ENCODE results near the gene TENM4. TPM values are rescaled to one million over a fixed set of nuclear protein-coding genes. Genes with fewer than 3 reads are reported as not detected.

TENM4 gene
- total RNA-seq, 1 donor from 2014 or later = 0.21 TPM

DNA sequence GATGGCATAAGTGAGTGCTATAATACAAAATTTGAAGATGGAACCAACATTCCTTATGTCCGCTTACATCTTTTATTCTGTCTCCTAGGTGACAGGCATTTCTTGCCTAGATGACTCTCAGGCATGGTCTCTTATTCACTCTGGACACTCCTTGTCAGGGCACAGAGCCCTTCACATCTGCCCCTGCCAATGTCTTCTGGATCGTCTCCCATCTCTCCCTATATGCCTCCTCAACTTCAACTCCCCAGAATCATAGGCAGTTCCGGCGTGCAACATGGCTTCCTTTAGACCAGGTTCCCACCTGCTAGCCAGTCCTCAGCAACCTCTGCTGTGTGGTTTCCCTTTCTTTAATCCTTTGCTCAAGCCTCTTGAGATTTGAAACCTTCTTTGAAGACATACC lies 300.9 kb downstream of the TENM4 start:
- no peak for DNase-seq (ENCODE audit: low read depth)

DNA sequence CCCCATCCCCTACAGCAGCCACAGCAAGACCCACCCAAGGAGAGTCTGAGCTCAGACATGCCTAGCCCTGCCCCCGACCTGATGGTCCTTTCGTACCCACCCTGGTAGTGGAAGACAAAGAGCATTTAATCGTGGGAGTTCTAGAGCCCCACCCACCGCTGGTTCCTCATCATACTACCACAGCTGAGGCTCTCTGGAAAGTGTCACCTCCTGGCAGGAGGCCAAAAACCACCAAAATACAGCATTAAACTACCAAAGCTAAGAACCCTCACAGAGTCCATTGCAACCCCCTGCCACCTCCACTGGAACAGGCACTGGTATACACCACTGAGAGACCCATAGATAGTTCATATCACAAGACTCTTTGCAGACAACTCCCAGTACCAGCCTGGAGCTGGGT lies 311.1 kb downstream of the TENM4 start:
- DNase-seq (ENCODE audit: low read depth) = no peak

DNA sequence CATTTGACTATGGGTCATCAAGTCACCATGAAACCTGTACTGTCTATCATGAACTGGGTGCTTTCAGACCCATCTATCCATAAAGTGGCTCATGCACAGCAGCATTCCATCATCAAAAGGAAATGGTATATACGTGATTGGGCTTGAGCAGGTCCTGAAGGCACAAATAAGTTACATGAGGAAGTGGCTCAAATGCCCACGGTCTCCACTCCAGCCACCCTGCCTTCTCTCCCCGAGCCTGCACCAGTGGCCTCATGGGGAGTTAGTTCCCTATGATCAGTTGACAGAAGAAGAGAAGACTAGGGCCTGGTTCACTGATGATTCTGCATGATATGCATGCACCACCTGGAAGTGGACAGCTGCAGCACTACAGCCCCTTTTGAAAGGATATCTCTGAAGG lies 312.5 kb downstream of the TENM4 start:
- no peak for DNase-seq (ENCODE audit: low read depth)

DNA sequence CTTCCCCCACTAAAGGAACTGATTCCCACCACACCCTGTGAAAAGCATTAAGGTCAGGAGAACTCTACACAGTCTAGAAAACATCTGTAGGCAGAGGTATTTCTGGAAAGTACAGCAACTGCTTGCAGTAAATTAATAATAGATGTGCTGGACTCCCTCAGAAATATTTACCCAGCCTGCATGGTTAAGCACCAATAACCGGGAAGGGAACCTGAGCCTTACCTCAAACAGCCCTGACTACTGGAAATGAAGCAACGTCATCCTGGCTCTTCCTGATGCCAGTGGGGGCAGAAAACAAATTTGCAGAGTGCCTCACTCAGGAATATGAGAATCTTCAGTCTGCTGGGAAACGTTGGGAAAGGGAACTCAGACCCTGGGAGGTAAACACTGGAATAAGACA lies 318.1 kb downstream of the TENM4 start:
- no peak for DNase-seq (ENCODE audit: low read depth)

DNA sequence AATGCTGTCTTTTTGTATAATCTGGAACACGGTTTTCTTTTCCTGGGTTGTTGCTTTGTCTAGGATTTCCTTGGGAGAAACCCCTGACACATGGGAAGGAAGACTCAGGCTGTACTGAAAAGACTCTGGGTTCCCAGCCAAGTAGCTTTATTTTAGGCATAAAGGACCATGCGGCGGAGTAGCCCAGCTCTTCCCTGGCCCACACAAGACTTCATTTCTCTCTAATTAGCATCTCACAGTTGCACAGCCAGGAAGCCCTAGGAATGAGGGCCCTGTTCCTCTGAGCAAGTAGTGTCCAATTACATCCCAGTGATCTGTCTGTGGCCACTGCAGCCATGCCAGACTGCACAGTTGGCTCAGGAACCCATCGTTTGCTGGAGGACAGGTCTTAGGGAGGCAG lies 319.5 kb downstream of the TENM4 start:
- peak; percentile 26 for DNase-seq (ENCODE audit: low read depth)

DNA sequence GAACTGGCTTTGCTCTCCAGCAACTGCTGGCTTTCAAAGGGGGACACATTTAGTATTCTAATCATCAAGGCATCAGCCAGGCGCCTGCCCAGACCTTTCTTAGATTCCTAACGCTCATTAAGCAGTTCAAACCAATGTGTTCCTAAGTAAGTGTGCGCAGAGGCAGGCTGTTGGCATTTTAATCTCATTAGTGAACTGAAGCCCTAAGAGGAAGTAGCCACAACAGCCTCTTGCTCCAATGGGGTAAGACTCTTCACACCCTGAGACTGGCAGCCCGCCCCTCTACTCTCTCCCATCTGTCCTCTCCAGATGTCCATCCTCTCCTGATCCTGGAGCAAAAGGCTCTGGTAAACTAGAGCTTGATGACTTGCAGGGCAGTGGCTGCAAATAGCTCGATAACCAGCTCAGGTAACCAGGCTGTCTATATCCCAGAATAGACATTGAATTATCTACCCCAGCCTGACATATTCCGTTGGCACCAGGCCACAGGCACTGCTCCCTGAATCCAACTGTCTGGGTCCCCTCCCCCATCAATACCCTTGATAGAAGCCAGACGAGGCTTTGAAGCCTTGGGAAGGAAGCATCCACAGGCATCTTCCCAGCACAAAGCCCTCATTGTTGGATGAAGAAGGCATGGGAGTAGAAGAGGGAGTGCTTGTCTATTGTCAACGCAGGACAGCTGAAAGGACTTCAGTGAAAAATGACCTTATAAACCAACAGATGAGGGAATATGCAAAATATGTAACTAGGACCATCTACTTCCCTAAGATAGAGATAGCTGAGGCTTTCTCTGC lies 321.1 kb downstream of the TENM4 start:
- peak; percentile 1 for DNase-seq (ENCODE audit: low read depth)

DNA sequence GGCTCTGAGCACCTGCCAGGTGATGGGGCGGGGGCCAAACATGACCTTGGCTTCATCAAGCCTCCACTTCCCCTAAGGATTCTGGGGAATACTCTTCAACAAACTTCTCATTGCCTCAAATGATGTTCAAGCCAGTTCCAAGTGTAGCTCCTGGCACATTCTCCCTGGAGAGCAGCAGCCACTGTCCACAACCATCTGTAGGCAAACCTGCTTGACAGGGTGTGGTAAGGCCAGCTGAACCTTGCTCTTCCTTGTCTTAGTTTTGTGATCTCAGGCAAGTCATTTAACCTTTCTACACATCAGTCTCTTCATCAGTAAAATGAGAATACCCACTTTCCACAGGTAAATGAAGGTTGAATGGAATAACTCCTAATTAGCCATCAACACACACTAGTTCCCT lies 323.3 kb downstream of the TENM4 start:
- no peak for DNase-seq (ENCODE audit: low read depth)

DNA sequence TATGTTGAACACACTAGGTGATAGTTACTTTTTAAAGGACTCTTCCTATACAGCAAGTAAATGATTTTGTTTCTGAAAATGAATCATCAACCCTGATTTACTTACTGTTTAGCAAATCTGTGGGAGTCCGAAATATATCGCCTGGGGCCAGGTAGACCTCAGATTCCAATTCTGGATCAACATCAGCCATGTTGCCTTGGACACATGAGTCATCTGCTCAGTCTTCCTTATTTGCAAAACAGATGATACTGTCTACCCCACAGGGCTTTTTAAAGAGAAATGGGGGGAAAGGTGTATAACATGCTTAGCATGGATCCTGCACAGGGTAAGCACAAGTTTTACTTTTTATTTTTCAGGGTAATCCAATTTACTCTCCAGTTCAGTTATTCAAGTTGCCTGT lies 324.2 kb downstream of the TENM4 start:
- DNase-seq (ENCODE audit: low read depth) = no peak

DNA sequence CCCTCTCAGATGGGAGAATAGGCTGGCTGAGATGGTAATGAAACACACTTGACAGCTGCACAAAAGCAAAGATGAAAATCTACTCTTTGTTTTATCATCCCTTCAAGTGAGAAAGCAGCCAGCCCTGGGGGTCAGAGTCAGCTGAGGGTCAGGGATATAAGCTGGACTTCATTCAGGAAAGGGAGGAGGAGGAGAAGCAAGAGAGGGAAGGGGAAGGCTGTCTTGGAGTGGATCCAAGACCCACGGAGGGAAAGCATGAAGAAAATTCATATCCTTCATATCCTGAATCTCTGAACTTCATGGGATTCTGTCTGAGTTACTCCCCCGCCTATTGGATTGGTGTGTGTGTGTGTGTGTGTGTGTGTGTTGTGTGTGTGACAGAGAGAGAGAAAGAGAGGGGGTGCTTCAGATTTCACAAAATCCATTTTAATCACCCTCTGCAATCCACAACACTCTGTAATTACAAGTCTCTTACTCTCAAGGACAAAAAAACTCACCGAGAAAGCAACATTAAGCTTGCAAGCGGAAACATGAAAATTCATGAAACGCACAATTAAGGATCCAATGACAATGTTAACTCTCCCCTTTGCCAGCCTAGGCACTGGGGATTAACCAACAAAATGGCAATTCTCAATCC lies 327.7 kb downstream of the TENM4 start:
- no peak for DNase-seq (ENCODE audit: low read depth)

DNA sequence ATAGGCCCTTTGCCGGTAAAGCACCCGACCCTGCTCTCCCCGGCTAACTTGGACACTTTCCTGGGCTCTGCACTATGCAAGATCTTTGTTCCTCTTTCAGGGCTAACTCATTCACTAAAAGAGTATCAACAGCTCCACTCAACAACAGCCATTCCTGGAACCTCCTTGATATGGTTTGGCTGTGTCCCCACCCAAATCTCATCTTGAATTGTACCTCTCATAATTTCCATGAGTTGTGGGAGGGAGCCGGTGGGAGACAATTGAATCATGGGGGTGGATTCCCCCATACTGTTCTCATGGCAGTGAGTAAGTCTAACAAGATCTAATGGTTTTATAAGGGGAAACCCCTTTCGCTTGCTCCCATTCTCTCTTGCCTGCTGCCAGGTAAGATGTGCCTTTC lies 330.0 kb downstream of the TENM4 start:
- DNase-seq (ENCODE audit: low read depth) = no peak

DNA sequence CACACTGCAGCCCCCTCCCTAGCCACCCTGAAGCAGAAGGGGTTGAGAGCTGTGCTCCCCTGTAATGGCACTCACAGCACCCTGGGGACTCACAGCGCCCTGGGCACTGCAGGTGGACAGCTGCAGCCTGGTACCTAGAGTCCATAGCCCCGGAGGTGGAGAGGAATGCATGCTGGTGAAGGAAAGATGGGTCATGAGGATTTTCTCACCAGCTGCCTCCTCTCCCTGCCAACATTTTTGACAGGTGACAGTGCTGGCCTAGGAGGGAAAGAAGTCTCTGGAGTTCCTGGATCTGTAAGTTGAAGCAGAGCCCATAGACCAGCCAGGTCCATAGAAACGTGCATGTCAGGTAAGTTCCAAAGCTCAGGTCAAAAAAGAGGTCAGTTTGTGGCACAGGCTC lies 330.5 kb downstream of the TENM4 start:
- DNase-seq (ENCODE audit: low read depth) = no peak

DNA sequence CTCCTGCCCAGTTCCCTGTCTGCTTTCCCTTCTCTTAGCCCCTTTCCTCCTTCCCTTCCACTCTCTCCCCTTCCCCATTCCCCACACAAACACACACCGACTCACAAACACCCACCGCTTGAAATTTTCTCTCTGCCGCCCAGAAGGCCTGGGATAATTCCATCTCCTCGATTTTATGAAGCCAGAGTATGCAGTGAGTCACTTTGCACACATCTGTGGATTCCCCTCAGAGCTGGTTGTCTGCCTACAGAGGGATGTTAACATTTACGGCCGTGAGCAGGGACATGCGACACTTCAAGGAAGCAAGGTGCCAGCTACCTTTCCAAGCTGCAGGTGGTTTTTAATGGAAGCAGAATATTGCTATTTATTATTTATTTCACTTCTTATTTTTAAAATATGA lies 332.0 kb downstream of the TENM4 start:
- no peak for DNase-seq (ENCODE audit: low read depth)

DNA sequence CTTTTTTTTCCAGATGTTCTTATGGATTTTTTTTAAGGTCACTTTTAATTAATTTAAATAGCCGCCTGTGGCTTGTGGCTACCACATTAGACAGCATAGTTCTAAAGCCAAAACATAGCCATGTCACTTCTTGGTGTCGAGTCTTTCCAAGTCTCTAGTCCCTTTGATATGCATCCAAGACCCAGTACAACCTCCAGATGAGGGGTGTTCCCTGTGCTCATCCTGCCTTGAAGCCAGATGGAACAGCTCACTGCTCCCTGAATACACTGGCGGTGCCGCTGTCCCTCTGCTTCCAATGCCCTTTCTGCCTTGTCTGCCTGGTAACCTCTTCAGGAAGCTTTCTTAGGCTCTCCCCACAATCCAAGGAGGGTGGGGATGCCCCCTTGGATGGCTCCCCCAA lies 338.0 kb downstream of the TENM4 start:
- DNase-seq (ENCODE audit: low read depth) = no peak

DNA sequence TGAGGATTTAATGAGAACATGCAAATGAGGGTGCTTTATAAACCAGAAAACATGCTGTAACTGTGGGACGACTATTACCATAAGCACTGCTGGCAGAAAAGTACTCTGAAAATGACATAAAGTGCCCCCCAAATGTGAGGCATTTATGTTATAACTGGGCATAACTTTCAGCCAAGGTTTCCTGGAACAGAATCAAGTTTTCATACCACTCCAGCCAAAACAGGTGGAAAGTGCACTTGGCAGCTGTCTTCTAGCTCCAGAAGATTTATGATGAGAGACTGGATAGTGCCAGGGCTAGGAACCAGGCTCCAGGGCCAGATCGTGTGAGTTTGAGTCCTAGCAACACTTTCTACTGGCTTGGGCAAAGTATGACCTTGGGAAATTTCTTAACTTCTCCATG lies 339.2 kb downstream of the TENM4 start:
- peak; percentile 20 for DNase-seq (ENCODE audit: low read depth)

DNA sequence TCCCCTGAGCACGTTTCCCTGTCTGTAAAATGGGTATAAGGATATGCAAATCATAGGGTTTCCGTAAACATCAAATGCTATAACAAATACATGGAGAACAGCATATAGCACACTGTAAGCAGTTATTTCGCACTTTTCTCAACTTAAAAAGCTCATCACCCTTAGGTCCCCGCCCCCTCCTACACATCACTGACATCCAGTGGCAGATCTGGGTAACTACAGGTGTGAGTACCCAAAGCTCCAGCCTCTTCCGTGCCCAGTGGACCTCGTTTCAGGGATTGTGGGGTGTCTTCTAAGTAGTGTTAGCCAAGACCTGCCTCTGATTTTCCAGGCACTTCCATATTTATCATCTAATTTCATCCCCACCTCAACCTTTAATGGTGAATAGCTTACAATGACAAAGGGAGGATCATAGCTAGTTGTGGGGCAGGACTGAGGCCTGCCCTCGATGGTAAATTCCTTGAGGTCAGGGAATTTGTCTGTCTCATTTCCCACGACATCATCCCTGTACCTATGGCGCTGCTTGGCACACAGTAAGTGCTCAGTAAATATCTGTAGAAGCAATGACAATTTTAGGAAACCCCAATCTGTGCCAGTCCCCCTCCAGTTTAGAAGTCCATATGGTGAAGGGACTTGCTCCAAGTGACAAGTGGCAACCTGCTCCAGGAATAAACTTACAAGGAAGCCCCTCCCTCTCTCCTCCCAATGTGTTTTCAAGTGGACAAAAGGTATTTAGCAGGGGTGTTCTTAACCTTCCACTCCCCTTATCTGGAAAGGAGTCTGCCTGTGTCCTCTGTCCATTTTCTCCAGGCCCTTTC lies 340.5 kb downstream of the TENM4 start:
- no peak for DNase-seq (ENCODE audit: low read depth)

DNA sequence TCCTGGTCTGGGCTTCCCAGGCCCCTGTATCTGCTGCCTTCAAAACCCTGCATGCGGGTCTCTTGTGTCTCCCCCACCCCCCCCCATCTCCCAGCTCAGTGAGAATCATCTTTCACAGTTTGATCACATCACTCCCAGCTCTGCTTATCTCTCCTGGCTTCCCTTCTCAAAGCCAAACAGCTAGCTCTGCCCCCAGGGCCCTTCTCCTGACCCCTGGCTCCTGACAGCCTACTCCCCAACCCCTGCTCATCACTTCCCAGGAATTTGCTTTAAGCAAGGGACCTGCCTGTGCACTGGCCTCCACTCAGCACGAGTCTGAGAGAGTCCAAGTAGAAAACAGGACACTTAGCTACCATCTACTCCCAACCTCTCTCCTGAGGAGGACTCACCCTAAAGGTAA lies 342.7 kb downstream of the TENM4 start:
- DNase-seq (ENCODE audit: low read depth) = no peak

DNA sequence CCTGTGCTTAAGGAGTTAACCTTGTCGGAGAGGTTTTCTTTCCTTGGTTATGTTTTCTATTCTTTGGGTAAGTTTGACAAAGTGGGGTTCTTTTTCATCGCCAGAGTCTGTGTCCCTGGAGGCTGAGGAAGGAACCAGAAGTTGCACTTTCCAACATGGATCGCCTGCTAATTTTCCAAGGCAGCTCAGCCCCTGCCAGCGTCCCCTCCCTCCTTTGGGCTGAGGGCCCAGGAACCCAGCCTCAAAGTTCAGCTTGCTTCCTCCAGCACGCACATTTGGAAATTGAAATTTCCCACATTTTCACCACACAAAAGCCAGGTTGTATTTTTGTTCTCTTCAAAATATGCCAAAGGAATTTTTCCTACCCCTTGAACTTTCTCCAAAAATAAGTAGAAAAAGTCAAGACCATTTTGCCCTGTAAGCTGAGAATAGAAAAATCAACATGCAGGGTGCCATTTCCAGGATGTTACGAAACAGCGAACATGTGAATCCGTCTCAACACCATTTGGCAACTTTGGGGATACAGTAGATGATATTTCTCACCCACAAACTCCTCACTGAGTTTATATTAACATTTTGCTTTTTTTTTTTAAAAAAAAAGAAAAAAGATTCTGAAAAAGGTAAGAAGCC lies 343.5 kb downstream of the TENM4 start:
- no peak for DNase-seq (ENCODE audit: low read depth)

DNA sequence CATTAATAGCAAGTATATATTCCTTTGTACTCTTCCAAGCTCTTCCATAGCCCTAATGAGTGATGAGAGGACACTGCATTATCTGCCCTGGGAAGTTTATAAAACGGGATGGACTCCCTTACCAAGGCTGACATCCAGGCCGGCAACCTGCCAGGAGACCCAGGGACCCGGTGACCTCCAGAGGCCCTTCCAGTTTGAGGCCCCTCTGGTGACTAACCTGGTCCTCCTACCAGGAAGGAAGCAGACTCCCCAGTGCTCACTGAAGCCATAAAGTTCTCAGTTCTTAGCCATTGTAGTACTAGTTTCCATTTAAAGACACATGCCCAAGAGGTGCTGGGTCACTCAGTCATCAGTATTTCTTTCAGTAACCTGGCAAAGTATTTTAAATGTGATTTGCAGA lies 345.4 kb downstream of the TENM4 start:
- no peak for DNase-seq (ENCODE audit: low read depth)

DNA sequence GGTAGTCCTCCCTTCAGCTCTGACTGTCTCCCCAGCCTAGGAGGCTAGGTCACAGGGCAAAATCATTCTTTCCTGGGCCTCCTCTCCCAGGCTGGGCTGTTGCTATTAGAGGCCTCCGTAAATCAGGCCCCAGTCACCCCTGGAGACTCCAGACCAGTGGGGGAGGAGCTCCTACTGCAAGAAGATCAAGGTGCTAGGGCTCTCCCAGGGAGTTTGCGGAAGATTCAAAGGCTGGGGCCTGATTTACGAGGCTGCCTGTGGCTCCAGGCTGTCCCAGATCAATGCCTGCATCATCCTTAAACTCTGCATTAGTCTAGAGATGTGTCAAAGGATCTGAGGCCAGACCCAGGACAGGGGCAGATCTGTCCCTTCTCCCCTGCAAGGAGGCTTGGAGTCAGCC lies 346.2 kb downstream of the TENM4 start:
- DNase-seq (ENCODE audit: low read depth) = no peak

DNA sequence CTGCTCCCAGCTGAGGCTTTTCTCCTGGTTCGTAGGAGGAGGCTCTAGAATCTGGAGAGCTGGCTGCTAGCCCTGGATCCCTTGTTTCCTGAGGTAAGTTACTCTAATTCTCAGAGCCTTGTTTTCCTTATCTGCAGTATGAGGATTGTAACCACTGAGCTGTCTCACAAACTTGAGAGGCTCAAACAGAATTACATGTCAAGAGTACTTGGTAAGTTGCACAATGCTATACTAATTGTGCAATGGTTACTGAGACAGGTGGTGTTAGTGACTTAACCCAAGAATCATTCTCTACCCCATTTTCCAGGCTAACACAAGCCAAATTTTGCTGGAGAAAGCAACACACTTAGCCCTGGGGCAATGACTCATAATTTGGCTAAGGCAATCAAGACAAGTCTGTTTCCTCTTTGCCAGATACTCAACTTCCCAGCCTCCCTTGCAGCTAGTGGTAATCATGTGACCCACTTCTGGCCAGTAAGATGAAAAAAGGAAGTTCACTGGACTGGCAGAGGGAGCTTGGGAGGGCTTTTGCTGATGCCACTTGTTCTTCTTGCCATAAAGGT lies 348.0 kb downstream of the TENM4 start:
- no peak for DNase-seq (ENCODE audit: low read depth)

DNA sequence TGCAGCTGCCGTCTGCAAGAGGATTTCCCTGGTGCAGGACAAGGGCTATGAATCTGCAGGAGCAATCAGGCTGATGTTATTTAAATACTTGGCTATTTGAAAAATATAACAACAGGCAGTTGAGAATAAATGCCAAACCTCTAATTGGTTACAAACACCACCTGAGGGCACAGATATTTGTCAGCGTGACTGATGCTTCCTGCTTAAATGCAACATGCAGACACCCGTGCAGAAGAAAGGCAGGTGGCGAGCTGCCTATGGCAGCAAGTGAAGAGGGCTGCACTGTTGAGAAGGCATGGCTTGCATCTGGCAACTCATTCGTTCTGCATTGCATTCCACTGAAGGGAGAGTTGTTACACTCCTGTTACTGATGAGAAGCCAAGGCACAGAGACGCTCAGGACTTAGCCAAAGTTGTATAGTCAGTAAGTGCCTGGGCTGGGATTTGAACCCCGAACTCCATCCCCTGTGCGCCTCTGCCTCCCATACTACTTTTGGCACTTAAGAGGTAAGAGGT lies 350.6 kb downstream of the TENM4 start:
- DNase-seq (ENCODE audit: low read depth) = no peak
